Mammary epithelial cell (primary cell): Measurements from ENCODE around the gene MSANTD4.

Experiments used
- EZH2 ChIP-seq: IDR thresholded peaks from 2 replicates; pipeline ENCODE4 v1.6.1; 2012; ENCODE audit warnings: low read length, inconsistent platforms, borderline replicate concordance
- TF ChIP-seq, protein P1 (sequence below), 2 donors: IDR thresholded peaks in 1 of 2; conservative IDR thresholded peaks in 1 of 2; 2 replicates each; pipeline ENCODE4 v1.5.1; 2011 to 2012; ENCODE audit warnings: inconsistent platforms in 2 of 2, low read length in 2 of 2, mild to moderate bottlenecking in 2 of 2, control low read depth in 1 of 2, low read depth in 1 of 2; ENCODE audit not compliant: insufficient read depth in 1 of 2; ENCODE audit errors: extremely low read depth in 1 of 2

DNA sequence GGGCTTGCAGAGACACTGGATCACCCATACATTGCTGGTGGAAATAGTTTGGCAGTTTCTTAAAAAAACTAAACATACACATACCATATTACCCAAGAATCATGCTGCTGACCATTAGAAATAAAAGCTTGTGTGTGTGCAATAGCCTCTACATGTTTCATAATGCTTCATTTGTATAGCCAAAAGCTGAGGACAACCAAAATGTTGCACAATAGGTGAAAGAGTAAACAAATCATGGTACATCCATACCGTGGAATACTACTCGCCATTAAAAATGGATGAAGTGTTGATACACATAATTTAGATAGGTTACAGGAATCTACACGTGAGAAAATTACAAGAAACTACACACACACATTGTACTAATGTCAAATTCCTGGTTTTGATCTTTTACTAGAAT, 48.6 kb upstream of the MSANTD4 start:
- TF ChIP-seq, protein P1, sequence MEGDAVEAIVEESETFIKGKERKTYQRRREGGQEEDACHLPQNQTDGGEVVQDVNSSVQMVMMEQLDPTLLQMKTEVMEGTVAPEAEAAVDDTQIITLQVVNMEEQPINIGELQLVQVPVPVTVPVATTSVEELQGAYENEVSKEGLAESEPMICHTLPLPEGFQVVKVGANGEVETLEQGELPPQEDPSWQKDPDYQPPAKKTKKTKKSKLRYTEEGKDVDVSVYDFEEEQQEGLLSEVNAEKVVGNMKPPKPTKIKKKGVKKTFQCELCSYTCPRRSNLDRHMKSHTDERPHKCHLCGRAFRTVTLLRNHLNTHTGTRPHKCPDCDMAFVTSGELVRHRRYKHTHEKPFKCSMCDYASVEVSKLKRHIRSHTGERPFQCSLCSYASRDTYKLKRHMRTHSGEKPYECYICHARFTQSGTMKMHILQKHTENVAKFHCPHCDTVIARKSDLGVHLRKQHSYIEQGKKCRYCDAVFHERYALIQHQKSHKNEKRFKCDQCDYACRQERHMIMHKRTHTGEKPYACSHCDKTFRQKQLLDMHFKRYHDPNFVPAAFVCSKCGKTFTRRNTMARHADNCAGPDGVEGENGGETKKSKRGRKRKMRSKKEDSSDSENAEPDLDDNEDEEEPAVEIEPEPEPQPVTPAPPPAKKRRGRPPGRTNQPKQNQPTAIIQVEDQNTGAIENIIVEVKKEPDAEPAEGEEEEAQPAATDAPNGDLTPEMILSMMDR (conservative IDR thresholded peaks at IDR 0.05 in 1 of 2, IDR thresholded peaks at IDR 0.05 in 1 of 2; ENCODE audit: extremely low read depth in 1 of 2, insufficient read depth in 1 of 2, low read depth in 1 of 2, low read length in 2 of 2): no peak
- no peak for TF ChIP-seq EZH2
